GM19438 (cell line): ENCODE measurements around the gene PSEN1.

ENCODE experiments used
- ATAC-seq: cut with Tn5 transposase; IDR thresholded peaks from one replicate; pipeline ENCODE4 v1.9.1; 2021; ENCODE audit warnings: low read depth; ENCODE audit not compliant: unreplicated experiment

The PSEN1 gene

DNA sequence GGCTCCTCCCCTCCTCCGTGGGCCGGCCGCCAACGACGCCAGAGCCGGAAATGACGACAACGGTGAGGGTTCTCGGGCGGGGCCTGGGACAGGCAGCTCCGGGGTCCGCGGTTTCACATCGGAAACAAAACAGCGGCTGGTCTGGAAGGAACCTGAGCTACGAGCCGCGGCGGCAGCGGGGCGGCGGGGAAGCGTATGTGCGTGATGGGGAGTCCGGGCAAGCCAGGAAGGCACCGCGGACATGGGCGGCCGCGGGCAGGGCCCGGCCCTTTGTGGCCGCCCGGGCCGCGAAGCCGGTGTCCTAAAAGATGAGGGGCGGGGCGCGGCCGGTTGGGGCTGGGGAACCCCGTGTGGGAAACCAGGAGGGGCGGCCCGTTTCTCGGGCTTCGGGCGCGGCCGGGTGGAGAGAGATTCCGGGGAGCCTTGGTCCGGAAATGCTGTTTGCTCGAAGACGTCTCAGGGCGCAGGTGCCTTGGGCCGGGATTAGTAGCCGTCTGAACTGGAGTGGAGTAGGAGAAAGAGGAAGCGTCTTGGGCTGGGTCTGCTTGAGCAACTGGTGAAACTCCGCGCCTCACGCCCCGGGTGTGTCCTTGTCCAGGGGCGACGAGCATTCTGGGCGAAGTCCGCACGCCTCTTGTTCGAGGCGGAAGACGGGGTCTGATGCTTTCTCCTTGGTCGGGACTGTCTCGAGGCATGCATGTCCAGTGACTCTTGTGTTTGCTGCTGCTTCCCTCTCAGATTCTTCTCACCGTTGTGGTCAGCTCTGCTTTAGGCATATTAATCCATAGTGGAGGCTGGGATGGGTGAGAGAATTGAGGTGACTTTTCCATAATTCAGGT lies at the start of gene PSEN1:
PSEN1 (plus strand) TSS at position 121 of the 839 bp plus-strand sequence. CDS start 11,513 bp downstream, outside the sequence.
- peak; percentile 90 for ATAC-seq

DNA sequence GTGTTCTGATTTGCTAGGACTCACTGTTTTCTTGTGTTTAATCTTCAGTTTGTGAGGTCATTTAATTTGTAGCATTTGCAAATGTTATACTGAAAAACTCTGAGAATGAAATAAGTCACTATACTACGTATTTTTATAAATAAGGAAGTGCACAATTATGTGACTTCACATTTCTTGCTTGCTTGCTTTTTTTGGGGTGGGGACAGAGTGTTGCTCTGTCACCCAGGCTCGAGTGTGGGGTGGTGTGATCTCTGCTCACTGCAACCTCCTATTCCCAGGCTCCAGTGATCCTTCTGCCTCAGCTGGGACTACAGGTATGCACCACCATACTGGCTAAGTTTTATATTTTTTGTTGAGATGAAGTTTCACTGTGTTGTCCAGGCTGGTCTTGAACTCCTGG lies 45.3 kb upstream of the PSEN1 start:
- no peak for ATAC-seq

DNA sequence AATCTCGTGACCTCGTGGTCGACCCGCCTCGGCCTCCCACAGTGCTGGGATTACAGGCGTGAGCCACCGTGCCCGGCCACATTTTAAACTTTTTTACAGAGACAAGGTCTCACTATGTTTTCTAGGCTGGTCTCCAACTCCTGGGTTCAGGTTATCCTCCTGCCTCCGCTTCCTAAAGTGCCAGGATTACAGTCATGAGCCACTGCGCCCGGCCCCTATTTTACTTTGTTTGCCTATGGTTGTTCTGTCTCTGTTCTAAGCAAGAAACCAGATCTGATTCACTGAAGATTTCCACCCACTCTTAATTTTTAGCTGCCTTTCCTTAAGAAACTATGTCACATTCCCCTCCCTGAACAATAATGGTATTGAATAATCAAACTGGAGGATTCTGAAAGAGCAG lies 38.9 kb upstream of the PSEN1 start:
- no peak for ATAC-seq

DNA sequence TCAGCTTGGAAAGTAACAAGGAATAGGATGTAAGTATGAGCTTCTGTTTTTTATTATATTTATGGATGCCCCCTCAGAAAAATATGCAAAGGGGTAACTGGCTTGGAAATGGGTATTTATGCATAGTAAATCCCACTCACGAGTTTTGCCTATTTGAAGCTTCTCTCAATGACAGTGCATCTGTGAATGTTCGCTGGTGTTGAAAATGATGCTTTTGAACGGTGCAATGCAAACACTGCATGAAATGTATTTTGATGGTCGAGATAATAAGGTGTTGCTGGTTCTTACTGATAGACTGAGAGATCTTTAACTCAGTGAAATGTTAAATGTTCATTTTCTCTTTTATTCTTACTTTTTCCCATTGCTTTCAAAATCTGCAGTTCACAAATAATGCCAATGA lies 36.0 kb upstream of the PSEN1 start:
- ATAC-seq: no peak

DNA sequence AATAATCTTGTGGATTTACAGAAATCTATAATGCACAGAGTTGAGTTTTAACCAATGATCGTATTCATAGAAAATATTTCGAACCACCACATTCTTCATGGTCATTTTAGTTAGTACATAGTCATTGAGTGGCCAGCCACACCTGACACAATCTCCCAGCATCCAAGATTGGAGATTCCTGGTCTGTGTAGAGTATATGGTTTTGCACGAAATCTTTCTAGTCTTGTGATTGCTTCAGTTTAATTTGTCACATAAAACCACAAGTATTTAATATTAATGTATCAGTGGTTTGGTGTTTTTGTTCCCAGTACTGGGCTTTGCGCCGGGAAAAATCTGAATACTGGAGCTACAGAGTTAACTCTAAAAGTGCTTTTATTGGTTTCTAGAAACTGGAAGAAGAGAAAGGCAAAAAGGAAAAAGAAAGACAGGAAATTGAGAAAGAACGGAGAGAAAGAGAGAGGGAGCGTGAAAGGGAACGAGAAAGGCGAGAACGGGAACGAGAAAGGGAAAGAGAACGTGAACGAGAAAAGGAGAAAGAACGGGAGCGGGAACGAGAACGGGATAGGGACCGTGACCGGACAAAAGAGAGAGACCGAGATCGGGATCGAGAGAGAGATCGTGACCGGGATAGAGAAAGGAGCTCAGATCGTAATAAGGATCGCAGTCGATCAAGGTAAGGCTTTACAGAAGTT lies 33.4 kb upstream of the PSEN1 start:
- ATAC-seq: no peak

DNA sequence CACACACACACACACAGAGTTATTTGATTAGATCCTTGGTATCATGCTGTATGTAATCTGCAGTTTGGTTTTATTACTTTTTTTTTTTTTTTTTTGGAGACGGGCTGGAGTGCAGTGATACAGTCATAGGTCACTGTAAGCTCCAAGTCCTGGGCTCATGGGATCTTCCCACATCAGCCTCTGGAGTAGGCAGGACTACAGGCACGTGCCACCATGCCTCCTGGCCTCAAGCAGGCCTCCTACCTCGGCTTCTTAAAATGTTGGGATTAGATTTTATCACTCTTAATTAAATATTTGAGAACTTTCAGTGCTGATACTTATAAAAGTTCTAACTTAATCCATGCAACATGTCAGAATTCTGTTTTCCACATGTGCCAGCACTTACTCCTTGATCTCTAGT lies 31.3 kb upstream of the PSEN1 start:
- no peak for ATAC-seq

DNA sequence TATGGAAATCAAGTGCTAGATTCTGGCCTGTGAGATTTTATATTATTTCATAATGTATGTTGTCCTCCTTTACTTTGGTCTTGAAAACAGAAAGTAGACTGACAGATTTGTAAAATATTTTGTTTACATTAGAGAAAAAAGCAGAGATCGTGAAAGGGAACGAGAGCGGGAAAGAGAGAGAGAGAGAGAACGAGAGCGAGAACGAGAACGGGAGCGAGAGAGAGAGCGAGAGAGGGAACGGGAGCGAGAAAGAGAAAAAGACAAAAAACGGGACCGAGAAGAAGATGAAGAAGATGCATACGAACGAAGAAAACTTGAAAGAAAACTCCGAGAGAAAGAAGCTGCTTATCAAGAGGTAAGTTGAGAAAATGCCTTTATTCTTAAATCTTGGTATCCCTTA lies 30.6 kb upstream of the PSEN1 start:
- no peak for ATAC-seq

DNA sequence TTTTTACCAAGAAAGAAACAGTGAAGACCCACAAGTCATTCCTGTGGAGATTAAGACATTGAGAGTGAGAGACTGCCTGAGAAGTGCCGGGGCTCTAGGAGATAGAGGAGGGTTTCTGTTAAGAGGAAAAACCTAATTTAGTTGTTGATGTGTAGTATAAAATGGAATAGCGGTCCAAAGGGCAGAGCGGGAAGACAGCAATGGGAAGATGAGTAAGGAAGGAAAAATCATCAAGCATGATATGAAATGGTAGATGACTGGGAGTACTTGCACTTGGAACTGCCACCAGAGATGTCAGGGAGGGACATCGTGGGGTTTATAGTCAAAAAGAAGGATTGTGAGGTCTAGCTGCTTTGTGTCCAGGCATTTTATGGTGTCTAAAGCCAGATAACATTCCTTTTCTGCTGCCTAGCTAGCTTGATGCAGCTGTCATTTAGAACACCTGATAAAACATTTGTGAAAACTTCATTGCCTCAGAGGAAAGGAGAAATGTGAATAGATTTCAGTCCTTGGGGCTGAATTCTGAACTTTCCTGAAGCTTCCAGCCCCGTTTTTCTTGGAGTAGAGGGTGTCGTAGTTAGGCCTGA lies 20.1 kb upstream of the PSEN1 start:
- ATAC-seq: no peak

DNA sequence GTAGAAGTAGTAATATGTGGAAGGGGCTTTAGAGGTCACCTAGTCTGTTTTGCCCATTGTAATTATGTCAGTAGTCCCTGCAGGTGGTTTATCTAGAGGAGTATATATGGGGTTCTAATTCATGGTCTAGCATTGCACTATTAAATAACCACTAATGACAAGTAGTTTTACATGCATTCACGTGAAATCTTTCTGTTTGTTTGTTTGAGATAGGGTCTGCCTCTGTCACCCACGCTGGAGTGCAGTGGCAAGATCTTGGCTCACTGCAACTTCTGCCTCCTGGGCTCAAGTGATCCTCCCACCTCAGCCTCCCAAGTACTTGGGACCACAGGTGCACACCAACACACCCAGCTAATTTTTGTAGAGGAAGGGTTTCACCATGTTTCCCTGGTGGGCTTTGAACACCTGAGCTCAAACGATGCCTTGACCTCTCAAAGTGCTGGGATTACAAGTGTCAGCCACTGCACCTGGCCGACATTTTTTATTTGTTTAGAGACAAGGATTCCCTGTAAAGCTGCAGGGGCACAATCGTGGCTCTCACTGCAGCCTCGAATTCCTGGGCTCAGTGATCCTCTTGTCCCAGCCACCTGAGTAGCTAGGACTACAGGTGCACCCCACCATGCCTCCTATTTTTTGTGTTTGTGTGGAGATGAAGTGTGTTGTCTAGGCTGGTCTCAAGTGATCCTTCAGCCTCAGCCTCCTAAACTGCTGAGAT lies 12.0 kb upstream of the PSEN1 start:
- no peak for ATAC-seq

DNA sequence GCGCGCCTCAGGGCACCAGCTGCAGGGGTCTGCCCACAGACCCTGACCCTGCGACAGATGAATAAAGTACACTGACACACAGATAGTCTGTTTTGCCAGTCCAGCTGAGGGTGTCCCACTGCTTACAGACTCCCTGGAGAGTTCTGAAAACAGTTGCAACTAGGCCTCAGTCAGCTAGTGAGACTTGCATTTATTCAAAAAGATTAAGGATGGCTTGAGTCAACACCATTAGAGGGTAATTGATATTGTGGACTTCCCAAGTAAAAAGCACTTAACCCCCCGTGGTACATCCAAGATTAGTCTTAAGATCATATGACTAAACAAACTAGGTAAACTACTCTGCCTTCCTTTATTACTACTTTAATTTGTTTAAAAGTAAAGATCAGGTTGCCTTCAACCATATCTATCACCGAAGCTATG lies 11.1 kb upstream of the PSEN1 start:
- ATAC-seq: no peak

DNA sequence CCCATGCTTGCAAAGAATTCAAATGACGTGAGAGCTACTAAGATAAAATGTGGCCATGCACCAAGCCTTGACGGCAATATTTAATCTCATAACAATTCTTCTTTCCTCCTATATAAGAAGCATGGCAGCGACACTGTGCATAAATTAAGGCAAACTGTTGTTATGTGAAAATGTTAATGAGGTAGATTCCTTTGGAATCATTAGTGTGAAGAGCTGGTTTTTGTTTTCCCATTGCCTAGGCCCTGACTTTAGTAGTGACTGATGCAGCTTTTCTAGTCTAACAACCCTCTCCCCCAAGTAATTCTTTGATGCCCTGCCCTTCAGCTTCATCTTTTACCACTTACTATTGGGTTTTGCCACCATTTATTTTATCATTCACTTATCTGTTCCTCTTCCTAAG lies 10.6 kb upstream of the PSEN1 start:
- no peak for ATAC-seq

DNA sequence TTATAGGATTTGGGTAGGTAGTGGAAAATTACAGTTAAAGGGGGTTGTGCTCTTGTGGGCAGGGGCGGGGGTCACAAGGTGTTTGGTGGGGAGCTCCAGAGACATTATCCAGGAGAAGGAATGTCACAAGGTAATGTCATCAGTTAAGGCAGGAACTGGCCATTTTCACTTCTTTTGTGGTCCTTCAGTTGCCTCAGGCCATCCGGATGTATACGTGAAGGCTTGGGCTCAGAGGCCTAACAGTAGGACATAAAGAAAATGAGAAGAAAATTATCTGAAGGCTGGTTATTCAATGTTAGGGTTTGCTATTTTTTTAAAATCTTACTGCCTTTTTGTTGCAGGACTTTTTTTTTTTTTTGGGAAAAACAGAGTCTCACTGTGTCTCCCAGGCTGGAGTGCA lies 2.5 kb upstream of the PSEN1 start:
- no peak for ATAC-seq

DNA sequence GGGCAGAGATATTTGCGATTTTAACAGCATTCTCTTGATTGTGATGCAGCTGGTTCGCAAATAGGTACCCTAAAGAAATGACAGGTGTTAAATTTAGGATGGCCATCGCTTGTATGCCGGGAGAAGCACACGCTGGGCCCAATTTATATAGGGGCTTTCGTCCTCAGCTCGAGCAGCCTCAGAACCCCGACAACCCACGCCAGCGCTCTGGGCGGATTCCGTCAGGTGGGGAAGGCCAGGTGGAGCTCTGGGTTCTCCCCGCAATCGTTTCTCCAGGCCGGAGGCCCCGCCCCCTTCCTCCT lies 271 bp upstream of the PSEN1 start:
- ATAC-seq: no peak

DNA sequence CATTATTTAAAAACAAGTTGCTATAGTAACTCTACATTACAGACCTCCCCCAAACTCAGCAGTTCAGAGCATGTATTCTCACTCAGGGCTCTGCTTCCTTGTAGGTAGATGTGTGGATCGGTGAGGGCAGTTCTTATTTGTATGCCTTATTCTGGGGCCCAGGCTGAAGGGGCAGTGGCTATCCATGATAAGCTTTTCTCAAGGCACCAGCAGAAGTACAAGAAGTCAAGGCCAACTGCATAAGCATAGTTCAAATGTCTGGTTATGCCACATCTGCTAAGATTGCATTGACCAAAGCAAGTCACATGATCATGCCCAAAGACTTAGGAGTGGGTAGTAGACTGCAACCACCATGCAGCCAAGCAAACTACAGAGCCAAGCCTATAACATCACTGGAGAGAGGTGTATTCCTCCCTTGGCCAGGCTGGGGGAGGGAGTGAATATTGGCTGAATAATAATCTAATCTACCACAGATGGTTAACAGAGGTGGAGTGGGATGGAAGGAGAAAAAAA lies 4.6 kb downstream of the PSEN1 start:
- ATAC-seq: no peak

DNA sequence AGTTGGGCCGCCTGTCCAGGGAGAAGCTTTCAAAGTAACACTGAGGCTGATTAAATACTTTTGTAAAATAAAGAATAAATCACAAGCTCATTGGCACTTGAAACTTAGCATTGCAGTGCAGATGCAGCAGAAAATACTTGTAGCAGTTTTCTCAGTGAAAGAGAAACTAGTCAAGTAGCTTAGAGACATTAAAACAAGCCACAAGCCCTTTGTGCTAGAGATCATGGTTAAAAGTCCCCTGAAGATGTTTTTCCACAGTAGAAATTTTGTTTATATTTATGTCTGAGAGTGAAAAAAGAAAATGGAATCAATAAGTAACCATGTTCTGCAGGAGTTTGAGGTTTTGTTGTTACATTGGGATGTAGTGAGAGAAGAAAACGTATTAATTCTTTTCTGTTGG lies 5.9 kb downstream of the PSEN1 start:
- ATAC-seq: no peak

DNA sequence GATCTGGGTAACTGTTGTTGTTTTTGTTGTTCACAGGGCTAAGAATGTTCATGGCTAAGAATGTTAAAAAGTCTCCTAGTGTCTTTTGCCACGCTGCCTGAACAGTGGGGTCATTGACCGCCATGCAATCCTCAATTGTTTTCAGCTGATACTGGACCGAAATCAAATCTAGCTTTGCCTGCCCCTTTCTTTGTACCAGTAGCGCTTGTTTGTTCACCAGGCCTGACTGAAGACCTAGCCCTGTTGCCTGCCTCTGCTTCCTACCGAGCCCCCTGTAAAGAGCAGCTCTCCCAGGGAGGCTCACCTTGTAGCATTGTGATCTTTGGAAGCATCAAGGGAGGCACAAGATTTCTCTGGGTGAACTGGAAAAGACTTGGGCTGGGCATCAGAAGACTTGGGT lies 6.7 kb downstream of the PSEN1 start:
- ATAC-seq: no peak

DNA sequence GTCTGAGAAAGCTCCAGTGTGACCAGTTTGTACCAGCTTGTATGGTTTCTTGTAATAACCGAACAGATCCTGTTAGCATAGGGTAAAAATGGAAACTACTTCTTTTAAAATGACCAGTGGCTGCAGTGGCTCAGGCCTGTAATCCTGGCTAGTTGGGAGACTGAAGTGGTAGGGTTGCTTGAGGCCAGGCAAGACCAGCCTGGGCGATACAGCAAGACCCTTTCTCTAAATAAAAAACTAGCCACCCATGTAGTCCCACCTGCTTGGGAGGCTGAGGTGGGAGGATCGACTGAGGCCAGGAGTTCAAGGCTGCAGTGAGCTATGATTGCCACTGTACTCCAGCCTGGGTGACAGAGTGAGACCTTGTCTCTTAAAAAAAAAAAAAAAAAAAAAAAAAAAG lies 7.3 kb downstream of the PSEN1 start:
- ATAC-seq: no peak

DNA sequence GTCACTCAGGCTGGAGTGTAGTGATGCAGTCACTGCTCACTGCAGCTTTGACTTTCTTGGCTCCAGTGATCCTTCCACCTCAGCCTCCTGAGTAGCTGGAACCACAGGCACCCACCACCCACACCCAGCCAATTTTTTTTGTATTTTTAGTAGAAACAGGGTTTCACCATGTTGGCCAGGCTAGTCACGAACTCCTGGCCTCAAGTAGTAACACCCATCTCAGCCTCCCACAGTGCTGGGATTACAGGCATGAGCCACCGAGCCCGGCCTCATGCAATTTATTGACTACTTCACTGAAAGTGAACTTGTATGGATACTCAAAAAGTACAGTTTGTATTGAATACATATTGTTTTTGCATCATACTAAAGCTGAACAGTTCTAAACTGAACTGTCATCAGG lies 9.1 kb downstream of the PSEN1 start:
- no peak for ATAC-seq

DNA sequence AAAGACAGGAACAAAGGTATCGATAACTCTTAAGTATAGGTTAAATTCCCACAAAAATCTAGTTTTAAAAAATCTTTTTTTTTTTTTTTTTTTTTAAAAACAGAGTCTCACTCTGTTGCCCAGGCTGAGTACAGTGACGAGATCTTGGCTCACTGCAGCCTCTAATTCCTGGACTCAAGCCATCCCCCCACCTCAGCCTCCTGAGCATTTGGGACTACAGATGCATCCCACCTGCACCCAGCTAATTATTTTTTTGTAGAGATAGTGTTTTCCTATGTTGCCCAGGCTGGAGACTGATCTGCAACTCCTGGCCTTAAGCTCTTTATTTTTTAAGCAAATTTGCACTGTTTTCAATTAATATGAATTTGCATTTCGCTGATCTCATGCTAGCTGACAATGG lies 9.8 kb downstream of the PSEN1 start:
- no peak for ATAC-seq

DNA sequence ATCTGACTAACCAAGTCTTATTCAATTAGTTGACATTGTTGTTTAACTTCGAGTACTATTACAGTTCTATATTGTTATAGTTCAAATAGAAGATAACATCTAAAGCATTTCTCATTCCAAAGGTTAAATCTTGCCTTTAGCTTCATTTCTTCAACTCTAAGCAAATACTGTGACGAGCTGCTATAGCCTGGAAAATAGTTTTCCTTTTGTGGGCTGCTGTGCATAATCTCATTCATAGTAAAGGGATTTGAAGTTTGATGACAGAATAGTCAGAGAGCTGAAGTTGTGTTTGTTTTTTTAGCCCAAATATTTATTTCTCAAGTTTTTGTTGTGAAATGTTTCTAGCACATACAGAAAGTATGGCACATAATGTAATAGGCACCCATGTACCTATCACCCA lies 13.4 kb downstream of the PSEN1 start:
- no peak for ATAC-seq

DNA sequence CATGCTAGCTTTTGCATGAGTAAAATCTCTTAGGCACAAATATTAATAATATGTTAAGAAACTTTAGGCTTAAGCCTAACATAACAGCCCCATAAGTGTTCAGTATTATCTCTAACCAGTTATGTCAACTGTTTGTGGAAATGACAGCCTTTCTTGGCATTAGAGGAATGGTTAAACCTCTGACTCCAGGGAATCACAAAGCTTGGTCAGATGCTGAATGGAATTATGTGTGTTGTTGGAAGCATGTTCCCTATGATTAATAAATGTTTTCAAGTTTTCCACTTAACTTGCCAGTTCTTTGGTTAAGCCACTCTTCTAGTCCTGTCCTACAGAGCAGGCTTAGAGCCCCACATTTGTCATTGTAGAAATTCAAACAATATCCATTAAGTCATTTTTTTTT lies 17.0 kb downstream of the PSEN1 start:
- no peak for ATAC-seq
